Cortex of kidney (tissue), 1 donor: ENCODE results near the gene DISC1.

Experiments
- DNase-seq: peaks from one replicate; lab custom pipeline; 2025; lab: John Stamatoyannopoulos, UW

DISC1 gene

GRCh38 chr1:231695439-231696255, 69.1 kb downstream of the DISC1 start:
- DNase-seq, result no peak

GRCh38 chr1:231699784-231700183, 73.2 kb downstream of the DISC1 start:
- DNase-seq, result no peak

- DNase-seq, result no peak
Measured at GRCh38 chr1:231701306-231701705, 74.7 kb downstream of the DISC1 start.

- DNase-seq, result no peak
Measured at GRCh38 chr1:231702331-231702730, 75.7 kb downstream of the DISC1 start.

GRCh38 chr1:231702804-231703203, 76.2 kb downstream of the DISC1 start:
- no peak for DNase-seq

- no peak for DNase-seq
Measured at GRCh38 chr1:231705806-231706760, 79.5 kb downstream of the DISC1 start.

DNA sequence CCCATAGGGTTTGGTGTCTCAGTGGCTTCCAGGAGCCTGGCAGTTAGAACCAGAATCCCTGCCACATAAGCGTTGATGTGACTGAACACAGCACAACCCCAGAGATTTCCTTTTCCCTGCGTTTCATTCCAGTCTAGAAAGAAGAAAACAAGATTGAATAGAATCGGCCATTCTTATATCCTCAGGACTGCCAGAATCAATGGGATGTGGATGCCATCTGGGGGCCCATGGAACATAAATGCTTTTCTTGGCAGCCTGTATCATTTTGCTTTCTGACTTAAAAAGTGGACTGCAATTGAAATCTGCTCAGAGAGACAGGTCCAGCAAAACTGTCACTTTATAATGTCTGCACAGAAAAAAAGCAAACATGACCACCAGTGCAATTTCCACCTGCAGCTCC, 80.3 kb downstream of the DISC1 start:
- DNase-seq, result no peak

DNA sequence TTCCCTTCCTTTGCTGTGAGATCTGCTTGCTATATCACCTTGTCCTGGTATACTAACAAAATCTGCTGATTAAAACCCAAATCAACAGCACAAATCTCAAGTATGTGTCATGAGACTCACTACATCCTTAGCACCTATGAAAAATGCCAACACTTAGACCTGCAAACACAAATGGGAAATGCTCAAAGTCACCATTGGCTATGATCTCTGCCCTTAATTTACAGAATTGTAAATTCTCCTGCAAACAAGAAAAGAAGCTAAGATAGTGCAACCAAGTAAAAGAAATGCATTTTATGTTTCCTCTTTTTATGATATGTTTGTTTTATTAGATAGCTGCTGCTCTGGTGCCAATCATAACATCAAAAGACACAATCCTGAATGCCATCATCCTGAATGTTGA, 80.8 kb downstream of the DISC1 start:
- no peak for DNase-seq

DNA sequence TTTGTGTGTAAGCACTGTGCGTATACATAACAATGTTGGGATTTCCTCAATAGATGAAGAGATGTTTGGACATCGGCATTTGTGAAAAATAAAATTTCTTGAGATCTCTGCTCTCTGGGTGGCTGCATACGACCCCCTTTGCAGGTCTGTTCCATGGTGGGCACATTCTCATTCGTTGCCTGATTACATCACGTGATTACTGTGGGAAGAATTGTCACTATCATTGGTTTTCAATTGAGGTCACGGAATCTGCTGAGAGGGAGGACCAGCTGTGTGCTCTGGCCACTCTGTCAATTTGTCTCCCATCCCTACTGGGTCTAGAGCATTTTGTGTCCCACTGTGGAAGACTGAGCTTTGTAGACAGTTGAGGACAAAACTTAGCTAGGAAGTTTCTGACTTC, 81.8 kb downstream of the DISC1 start:
- DNase-seq, result no peak

- DNase-seq, result no peak
Measured at GRCh38 chr1:231714440-231714839, 87.8 kb downstream of the DISC1 start.

DNA sequence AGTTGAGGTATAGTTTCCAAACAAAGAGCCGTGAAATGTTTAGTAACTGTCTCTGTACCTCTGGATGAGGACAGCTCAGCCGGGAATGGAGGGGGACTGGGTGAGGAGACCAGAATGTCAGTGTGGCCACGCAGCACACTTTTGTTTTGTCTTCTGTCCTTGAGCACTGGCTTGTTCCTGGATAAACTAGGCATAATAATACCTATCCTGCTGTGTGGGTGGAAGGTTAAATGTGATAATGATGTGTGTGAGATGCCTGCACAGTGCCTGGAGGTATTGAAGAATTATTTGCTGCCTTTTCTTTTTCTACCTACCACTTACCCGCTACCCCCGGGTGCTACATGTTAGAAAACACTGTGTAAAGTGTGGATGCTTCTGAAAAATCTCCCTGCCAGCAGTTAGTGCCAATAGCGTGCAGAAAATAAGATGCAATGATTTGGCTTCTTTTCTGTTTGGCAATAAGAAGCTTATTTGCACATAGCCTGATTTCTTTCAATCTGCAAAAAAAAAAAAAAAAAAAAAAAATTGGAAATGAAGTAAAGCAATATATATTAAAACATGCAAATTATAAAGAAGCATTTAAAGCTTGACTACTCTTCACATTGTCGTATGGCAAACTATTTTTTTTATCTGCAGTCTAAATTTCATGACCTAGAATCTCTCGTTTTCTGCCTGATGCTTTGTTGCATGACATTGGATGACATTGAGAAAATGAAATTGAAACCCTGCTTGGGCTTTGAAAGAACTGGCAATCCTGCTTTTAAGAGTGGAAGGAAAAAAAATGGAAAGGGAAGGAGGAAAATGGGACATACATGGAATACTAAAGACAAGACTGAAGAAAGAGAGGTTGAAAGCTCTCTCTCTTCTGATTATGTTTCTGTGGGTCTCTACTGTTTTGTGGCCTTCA, 89.5 kb downstream of the DISC1 start:
- DNase-seq, result no peak

DNA sequence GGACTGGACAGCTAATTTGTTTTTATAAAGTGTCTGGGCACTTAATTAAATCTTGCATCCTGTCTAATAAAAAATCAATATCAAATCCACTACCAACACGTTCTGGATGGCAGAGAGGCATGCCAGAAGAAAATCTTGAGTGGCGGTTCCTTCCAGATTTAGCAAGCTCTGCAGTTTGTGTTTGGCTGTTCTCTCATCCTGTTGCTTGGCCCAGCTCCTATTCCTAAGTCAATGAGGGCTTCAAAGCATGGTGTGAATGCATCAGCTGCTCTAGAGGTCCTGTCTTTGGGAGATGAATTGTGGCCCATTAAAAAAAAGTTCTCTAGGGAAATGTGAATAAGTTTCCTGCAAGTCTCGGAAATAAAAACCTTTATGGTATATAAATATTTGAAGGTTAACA, 90.3 kb downstream of the DISC1 start:
- DNase-seq, result no peak

GRCh38 chr1:231719485-231720183, 93.0 kb downstream of the DISC1 start:
- no peak for DNase-seq

GRCh38 chr1:231720652-231721325, 94.2 kb downstream of the DISC1 start:
- DNase-seq, result no peak

DNA sequence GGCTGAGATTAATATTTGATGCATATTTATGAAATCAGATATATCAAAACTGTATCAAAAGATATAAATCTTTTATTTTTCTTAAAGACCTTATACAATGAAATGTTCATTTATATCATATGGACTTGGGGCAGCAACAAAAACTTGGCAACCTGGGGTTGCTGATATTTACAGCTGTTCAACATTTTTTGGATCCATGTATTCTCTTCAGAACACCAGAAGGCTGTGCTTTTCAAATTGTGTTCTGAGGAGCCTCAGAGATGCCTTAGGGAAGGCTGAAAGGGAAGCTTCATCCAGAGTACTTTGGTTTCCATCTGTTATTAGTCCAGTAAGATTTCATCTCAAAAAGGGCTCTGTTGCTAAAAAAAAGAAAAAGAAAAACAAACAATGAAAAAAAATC, 94.8 kb downstream of the DISC1 start:
- DNase-seq, result no peak

DNA sequence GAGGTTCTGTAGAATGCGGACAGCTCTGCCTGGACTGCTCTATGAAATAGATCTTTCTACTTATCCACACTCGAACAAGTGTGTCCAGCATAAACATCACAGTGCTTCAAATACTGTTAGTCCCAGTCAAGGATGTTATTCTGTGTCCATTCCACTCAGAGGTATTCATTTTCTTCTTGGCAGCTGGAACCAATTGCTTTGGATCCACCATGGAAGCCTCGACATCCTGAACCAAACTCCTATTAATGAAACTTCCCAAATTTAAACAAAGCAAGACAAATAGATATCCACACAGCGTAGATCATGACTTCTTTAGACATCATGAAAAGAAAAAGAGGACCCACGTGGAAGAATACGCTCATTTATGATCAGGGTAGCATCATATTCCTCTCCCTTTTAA, 95.8 kb downstream of the DISC1 start:
- DNase-seq, result no peak

DNA sequence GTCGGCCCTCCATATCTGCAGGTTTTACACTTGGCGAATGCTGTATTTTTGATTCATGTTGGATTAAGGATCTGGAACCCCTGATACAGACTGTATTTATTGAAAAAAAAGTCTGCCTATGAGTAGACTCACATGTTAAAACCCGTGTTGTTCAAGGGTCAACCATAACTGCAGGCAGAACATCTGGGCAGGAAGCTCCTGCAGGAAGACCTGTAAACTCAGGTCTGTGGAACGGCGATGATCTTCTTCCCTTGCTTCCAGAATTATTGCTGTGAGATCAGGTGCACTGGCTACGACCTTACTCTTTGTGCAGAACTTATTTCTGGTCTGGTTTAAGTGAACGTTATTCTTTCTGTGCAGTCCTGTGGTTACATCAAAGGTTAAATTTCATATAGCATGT, 96.6 kb downstream of the DISC1 start:
- DNase-seq, result no peak

- DNase-seq, result no peak
Measured at GRCh38 chr1:231724041-231724440, 97.5 kb downstream of the DISC1 start.

GRCh38 chr1:231724876-231725647, 98.5 kb downstream of the DISC1 start:
- DNase-seq, result no peak

DNA sequence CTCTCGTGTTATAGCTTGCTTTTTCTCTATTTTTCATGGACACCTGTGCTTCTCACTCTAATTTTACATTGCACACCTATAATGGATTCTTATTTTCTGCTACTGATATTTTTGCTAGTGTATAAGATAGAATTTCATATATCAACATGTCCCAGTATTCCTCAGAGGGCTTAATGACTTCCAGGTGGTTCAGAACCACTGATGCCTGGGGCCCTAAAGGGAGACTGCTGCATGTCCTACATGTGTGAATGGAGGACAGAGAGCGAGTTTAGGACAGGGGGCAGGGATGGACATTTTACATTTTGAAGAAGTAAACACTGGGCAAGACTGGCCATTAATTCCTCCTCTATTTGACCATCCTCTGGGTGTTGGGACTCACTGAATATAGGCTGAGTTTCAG, 100.6 kb downstream of the DISC1 start:
- DNase-seq, result no peak
